Activated T-helper 2 cell treated with anti-CD3 and anti-CD28 coated beads, Interferon-gamma antibody, Interleukin-2, Interleukin-4, amounts not matched to agents 10 μg/mL and 5 μg/mL and 100 μg/mL, durations not matched to agents 14 hours and 24 hours and 36 hours (primary cell): ENCODE results near the gene FEV. TPM values are rescaled to one million over a fixed set of nuclear protein-coding genes. Genes with fewer than 3 reads are reported as not detected.
"Not testable (repeated sequence)": the region's sequence is repeated elsewhere in the genome, so short reads cannot be mapped to it uniquely, and the experiment has no call there.

ENCODE experiments used
- DNase-seq: peaks from one replicate; pipeline ENCODE4 v3.0.0; 2021; ENCODE audit warnings: low spot score
- H3K27ac Mint-ChIP-seq: one replicate; pipeline ENCODE4 v1.8.0; 2021; ENCODE audit warnings: mixed read lengths
- H3K27me3 Mint-ChIP-seq: one replicate; pipeline ENCODE4 v1.8.0; 2021; ENCODE audit warnings: low read depth, mixed read lengths
- H3K36me3 Mint-ChIP-seq: one replicate; pipeline ENCODE4 v1.8.0; 2021; ENCODE audit warnings: low read depth, mixed read lengths
- H3K4me1 Mint-ChIP-seq: one replicate; pipeline ENCODE4 v1.8.0; 2021; ENCODE audit warnings: low read depth, mixed read lengths
- H3K4me3 Mint-ChIP-seq: one replicate; pipeline ENCODE4 v1.8.0; 2021; ENCODE audit warnings: low read depth, mild to moderate bottlenecking, moderate library complexity, mixed read lengths
- H3K9me3 Mint-ChIP-seq: one replicate; pipeline ENCODE4 v1.8.0; 2021; ENCODE audit warnings: mixed read lengths
- intact Hi-C: fragments of 100-400 bp; cut with micrococcal nuclease; formaldehyde crosslinking; loops from one replicate; pipeline ENCODE4 v1.15.1; 2023
- total RNA-seq: library from RNA; stranded (reverse); gene quantifications from 2 replicates; pipeline ENCODE4 v1.2.3, GENCODE V29; 2022

The FEV gene
- total RNA-seq, 1 donor from 2014 or later: not detected

- Mint-ChIP-seq H3K27me3 (peaks cover 49% of the 10 kb centered on the region), H3K4me1 (no peaks in the 10 kb centered on the region), H3K36me3 (no peaks in the 10 kb centered on the region), H3K27ac (no peak overlapping the region), H3K9me3 (no peaks in the 10 kb centered on the region), H3K4me3 (no peak overlapping the region)
- intact Hi-C loops: loop anchor here (10.0 kb wide), 1 partner anchor 51 kb away; no protein-coding TSS in a partner anchor
- no peak for DNase-seq
These were observed 28.9 kb downstream of the FEV start for GRCh38 chr2:218956039-218956438.

DNA sequence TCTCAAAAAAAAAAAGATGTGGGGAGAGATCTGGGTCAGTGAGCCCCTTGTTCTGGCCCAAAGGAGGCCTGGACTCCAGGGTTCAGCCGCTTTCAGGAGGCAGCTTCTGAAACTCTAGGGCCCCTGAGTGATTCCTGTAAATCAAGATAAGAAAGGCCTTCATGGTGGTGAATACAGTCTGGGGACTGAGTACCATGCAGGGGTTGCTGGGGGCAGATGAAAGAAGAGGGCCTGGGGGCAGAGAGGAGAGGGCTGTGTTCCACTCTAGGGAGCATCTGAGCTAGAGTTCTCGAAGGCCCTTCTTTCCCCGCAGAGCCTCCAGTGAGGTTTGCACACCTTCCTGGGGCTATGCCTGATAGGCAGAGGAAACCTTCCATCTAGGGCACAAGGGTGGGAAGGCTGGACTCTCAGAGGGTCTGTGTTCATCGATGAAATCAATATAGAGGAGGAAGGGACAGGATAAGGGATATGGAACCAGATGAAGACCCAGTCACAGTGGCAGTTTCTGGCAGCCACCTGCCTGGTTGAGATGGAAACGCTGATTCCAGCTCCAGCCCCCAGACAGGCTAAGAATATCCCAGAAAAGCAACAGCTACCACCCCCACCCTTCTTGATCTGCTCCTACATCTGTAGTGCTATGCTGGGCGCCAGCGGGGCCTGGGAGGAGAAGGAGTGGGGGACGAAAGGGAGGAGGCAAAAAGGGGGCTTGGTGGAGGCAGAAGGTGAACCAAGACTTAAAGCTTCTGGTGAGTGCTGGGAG is 30.3 kb downstream of the FEV start:
- Mint-ChIP-seq H3K4me1 (no peaks in the 10 kb centered on the region), H3K4me3 (no peak overlapping the region), H3K9me3 (no peaks in the 10 kb centered on the region), H3K27ac (no peak overlapping the region), H3K36me3 (no peaks in the 10 kb centered on the region), H3K27me3 (peaks cover 44% of the 10 kb centered on the region)
- no peak for DNase-seq
- intact Hi-C loops: loop anchor here (10.0 kb wide), 1 partner anchor 50 kb away; no protein-coding TSS in a partner anchor

GRCh38 chr2:218953366-218953954 is 31.5 kb downstream of the FEV start:
- no peak overlapping the region for H3K27ac Mint-ChIP-seq
- H3K4me3 Mint-ChIP-seq: no peak overlapping the region
- DNase-seq: no peak
- intact Hi-C loops: loop anchor here (10.0 kb wide), 1 partner anchor 49 kb away; no protein-coding TSS in a partner anchor
- H3K9me3 Mint-ChIP-seq: no peaks in the 10 kb centered on the region
- H3K36me3 Mint-ChIP-seq: no peaks in the 10 kb centered on the region
- H3K27me3 Mint-ChIP-seq: peaks cover 36% of the 10 kb centered on the region
- H3K4me1 Mint-ChIP-seq: no peaks in the 10 kb centered on the region

- Mint-ChIP-seq H3K4me1 (no peaks in the 10 kb centered on the region), H3K27me3 (peaks cover 24% of the 10 kb centered on the region), H3K27ac (no peak overlapping the region), H3K4me3 (no peak overlapping the region), H3K9me3 (no peaks in the 10 kb centered on the region), H3K36me3 (no peaks in the 10 kb centered on the region)
- no peak for DNase-seq
- intact Hi-C loops: loop anchor here (10.0 kb wide), 1 partner anchor 47 kb away; no protein-coding TSS in a partner anchor
These were observed 32.8 kb downstream of the FEV start for GRCh38 chr2:218952160-218952559.

- intact Hi-C loops: no loop called here
- Mint-ChIP-seq H3K4me1 (no peaks in the 10 kb centered on the region), H3K27me3 (peaks cover 31% of the 10 kb centered on the region), H3K9me3 (no peaks in the 10 kb centered on the region), H3K27ac (no peak overlapping the region), H3K36me3 (no peaks in the 10 kb centered on the region), H3K4me3 (no peak overlapping the region)
- DNase-seq: no peak
These were observed 38.4 kb downstream of the FEV start for GRCh38 chr2:218946621-218947020.

DNA sequence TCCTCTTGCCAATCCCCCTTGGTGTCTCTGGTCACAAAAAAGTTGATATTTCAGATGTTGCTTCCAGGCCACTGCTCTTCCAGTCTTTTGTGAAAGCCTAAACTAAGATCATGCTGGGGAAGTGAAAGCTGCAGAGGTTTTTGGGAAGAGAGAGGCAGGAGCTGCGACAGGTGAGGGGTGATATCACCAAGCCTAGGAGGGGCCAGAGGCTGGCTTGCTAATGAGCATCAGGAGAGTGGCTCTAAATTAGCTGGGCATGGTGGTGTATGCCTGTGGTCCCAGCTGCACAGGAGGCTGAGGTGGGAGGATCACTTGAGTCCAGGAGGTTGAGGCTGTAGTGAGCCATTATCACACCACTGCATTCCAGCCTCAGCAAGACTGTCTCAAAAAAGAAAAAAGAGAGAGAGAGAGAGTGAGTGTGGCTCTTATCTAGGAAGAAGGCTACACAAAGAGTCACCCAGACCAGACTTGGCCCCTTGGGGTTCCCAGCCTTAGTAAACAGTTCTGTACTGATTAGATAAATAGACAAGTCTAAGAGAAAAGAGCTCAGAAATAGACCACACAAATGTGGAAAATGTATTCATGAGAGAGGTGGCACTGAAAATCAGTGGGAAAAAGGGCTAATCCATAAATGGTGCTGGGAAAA is 40.1 kb downstream of the FEV start:
- H3K36me3 Mint-ChIP-seq: no peaks in the 10 kb centered on the region
- no peaks in the 10 kb centered on the region for H3K4me1 Mint-ChIP-seq
- H3K27ac Mint-ChIP-seq: no peak overlapping the region
- DNase-seq: no peak
- H3K27me3 Mint-ChIP-seq: peaks cover 35% of the 10 kb centered on the region
- intact Hi-C loops: no loop called here
- H3K4me3 Mint-ChIP-seq: no peak overlapping the region
- H3K9me3 Mint-ChIP-seq: no peaks in the 10 kb centered on the region

- H3K4me3 Mint-ChIP-seq, intact Hi-C loops, H3K9me3 Mint-ChIP-seq, H3K36me3 Mint-ChIP-seq, DNase-seq, H3K27ac Mint-ChIP-seq, H3K4me1 Mint-ChIP-seq: not testable (repeated sequence)
- H3K27me3 Mint-ChIP-seq: peaks cover 15% of the 10 kb centered on the region
These were observed 53.2 kb downstream of the FEV start for GRCh38 chr2:218931751-218932150.

Other genes with a start within 250 kb of the FEV start
- not detected in 2 replicates for gene CYP27A1, start 203.0 kb downstream of the FEV start, total RNA-seq
- not detected in 2 replicates for gene PRKAG3, start 153.4 kb downstream of the FEV start, total RNA-seq
- not detected in 2 replicates for gene WNT6, start 125.4 kb downstream of the FEV start, total RNA-seq
- gene WNT10A, start 104.3 kb downstream of the FEV start, total RNA-seq: 0.18 and 0.59 TPM in 2 replicates
- gene CDK5R2, start 25.5 kb downstream of the FEV start, total RNA-seq: not detected in 2 replicates
- gene CRYBA2, start 8.2 kb upstream of the FEV start, total RNA-seq: not detected in 2 replicates
- gene CFAP65, start 56.3 kb upstream of the FEV start, total RNA-seq: not detected in 2 replicates
- 0.09 TPM in 1 of 2 replicates, not detected in the other for gene IHH, start 75.7 kb upstream of the FEV start, total RNA-seq
- 15.9 and 22.9 TPM in 2 replicates for gene NHEJ1, start 175.6 kb upstream of the FEV start, total RNA-seq
- gene SLC23A3, start 184.8 kb upstream of the FEV start, total RNA-seq: 1.3 and 1.9 TPM in 2 replicates
- 56.6 and 58.5 TPM in 2 replicates for gene CNPPD1, start 191.7 kb upstream of the FEV start, total RNA-seq
- gene RETREG2, start 193.1 kb upstream of the FEV start, total RNA-seq: 52.5 and 57.4 TPM in 2 replicates
- 27.3 and 33.5 TPM in 2 replicates for gene ZFAND2B, start 221.6 kb upstream of the FEV start, total RNA-seq
- 22.1 and 25.4 TPM in 2 replicates for gene ABCB6, start 233.8 kb upstream of the FEV start, total RNA-seq
- gene ATG9A, start 244.5 kb upstream of the FEV start, total RNA-seq: 53.1 and 60.5 TPM in 2 replicates
- gene ANKZF1, start 244.6 kb upstream of the FEV start, total RNA-seq: 133 and 142 TPM in 2 replicates